WTC11 (cell line): ENCODE data around the gene CD2AP. TPM values are rescaled to one million over a fixed set of nuclear protein-coding genes. Genes with fewer than 3 reads are reported as not detected.

Source experiments
- ATAC-seq: fragments of 200-7000 bp; cut with Tn5 transposase; 2 replicates; pipeline ENCODE4 v1.10.0; 2021; ENCODE audit warnings: mild to moderate bottlenecking, moderate library complexity
- CTCF ChIA-PET: fragments of 300-600 bp; sonication (Branson Sonifier 250); formaldehyde crosslinking; loops from one replicate; lab custom pipeline; 2021; ENCODE audit warnings: antibody characterized with exemption; lab: Charles Lee
- POLR2A ChIA-PET: fragments of 350-600 bp; sonication (Branson Sonifier 250); formaldehyde crosslinking; loops from one replicate; lab custom pipeline; 2021; ENCODE audit warnings: antibody characterized with exemption; lab: Charles Lee
- DNase-seq: peaks from one replicate; pipeline ENCODE4 v3.0.0; 2021; ENCODE audit warnings: low spot score
- H3K27ac Mint-ChIP-seq: 2 replicates; pipeline ENCODE4 v1.8.0; 2021; ENCODE audit warnings: mixed read lengths
- H3K27me3 Mint-ChIP-seq: 2 replicates; pipeline ENCODE4 v1.8.0; 2021; ENCODE audit warnings: low read depth, mild to moderate bottlenecking, moderate library complexity, mixed read lengths
- H3K36me3 Mint-ChIP-seq: 2 replicates; pipeline ENCODE4 v1.8.0; 2021; ENCODE audit warnings: mixed read lengths
- H3K4me1 Mint-ChIP-seq: 2 replicates; pipeline ENCODE4 v1.8.0; 2022; ENCODE audit warnings: mixed read lengths
- H3K4me3 Mint-ChIP-seq: 2 replicates; pipeline ENCODE4 v1.8.0; 2021; ENCODE audit warnings: mild to moderate bottlenecking, moderate library complexity, mixed read lengths
- H3K9me3 Mint-ChIP-seq: 2 replicates; pipeline ENCODE4 v1.8.0; 2021; ENCODE audit warnings: mixed read lengths
- CTCF ChIP-seq: fragments of 200-600 bp; IDR thresholded peaks from 2 replicates; pipeline ENCODE4 v1.8.0; 2022; ENCODE audit warnings: antibody characterized with exemption
- ELF4 ChIP-seq: sonication (generic); formaldehyde crosslinking; IDR thresholded peaks from 2 replicates; pipeline ENCODE4 v1.8.1; 2022; ENCODE audit warnings: low read depth, mild to moderate bottlenecking, moderate library complexity, missing genetic modification reagents
- EMX1 ChIP-seq: fragments of 250-450 bp; sonication (Bioruptor Pico); IDR thresholded peaks from 2 replicates; pipeline ENCODE4 v1.8.0; 2021; ENCODE audit warnings: mild to moderate bottlenecking
- ERG ChIP-seq: fragments of 250-450 bp; sonication (Bioruptor Pico); IDR thresholded peaks from 2 replicates; pipeline ENCODE4 v1.8.0; 2021; ENCODE audit warnings: mild to moderate bottlenecking
- FOXJ3 ChIP-seq: sonication (generic); formaldehyde crosslinking; IDR thresholded peaks from 2 replicates; pipeline ENCODE4 v1.9.0; 2021; ENCODE audit warnings: missing genetic modification reagents, mild to moderate bottlenecking, borderline replicate concordance
- GRHL2 ChIP-seq: fragments of 250-450 bp; sonication (Bioruptor Pico); IDR thresholded peaks from 2 replicates; pipeline ENCODE4 v1.8.0; 2022; ENCODE audit warnings: mild to moderate bottlenecking, moderate library complexity; ENCODE audit not compliant: insufficient replicate concordance, severe bottlenecking
- GTF2I ChIP-seq: fragments of 250-450 bp; sonication (Bioruptor Pico); conservative IDR thresholded peaks from 2 replicates; pipeline ENCODE4 v1.4.0; 2021; ENCODE audit warnings: mild to moderate bottlenecking
- IRF2 ChIP-seq: sonication (generic); formaldehyde crosslinking; IDR thresholded peaks from 2 replicates; pipeline ENCODE4 v1.8.0; 2022; ENCODE audit warnings: low read depth, missing genetic modification reagents, borderline replicate concordance
- MYBL2 ChIP-seq: sonication (generic); formaldehyde crosslinking; IDR thresholded peaks from 2 replicates; pipeline ENCODE4 v1.8.1; 2023; ENCODE audit warnings: mild to moderate bottlenecking, moderate library complexity, missing genetic modification reagents
- NFATC4 ChIP-seq: fragments of 250-450 bp; sonication (Bioruptor Pico); IDR thresholded peaks from 2 replicates; pipeline ENCODE4 v1.9.0; 2021; ENCODE audit warnings: mild to moderate bottlenecking
- PRRX2 ChIP-seq: fragments of 250-450 bp; sonication (Bioruptor Pico); IDR thresholded peaks from 2 replicates; pipeline ENCODE4 v1.8.0; 2021; ENCODE audit warnings: mild to moderate bottlenecking
- ZNF121 ChIP-seq: sonication (generic); formaldehyde crosslinking; IDR thresholded peaks from 2 replicates; pipeline ENCODE4 v1.8.0; 2023; ENCODE audit warnings: missing genetic modification reagents
- ZNF138 ChIP-seq: sonication (generic); formaldehyde crosslinking; conservative IDR thresholded peaks from 2 replicates; pipeline ENCODE4 v1.8.1; 2022; ENCODE audit warnings: mild to moderate bottlenecking, moderate library complexity, missing genetic modification reagents
- ZNF425 ChIP-seq: fragments of 250-450 bp; sonication (Bioruptor Pico); conservative IDR thresholded peaks from 2 replicates; pipeline ENCODE4 v1.9.0; 2021; ENCODE audit warnings: mild to moderate bottlenecking
- ZNF532 ChIP-seq: fragments of 250-450 bp; sonication (Bioruptor Pico); IDR thresholded peaks from 2 replicates; pipeline ENCODE4 v1.9.0; 2021; ENCODE audit warnings: mild to moderate bottlenecking, borderline replicate concordance
- total RNA-seq: library from RNA; stranded (reverse); gene quantifications from 3 replicates; pipeline ENCODE4 v1.2.3, GENCODE V29; 2021

Gene CD2AP
- total RNA-seq, 1 experiment from 2014 or later = 77.0 TPM

GRCh38 chr6:47630587-47630986 is 153.0 kb downstream of the CD2AP start (continued):
- TF ChIP-seq MYBL2 (CRISPR knock-in tag) = no peak
- TF ChIP-seq ELF4 (CRISPR knock-in tag) = no peak

GRCh38 chr6:47631269-47631772 is 153.7 kb downstream of the CD2AP start:
- DNase-seq (no peak), ATAC-seq (peak; percentile 63)
- no peak overlapping the region for H3K4me3 Mint-ChIP-seq
- peak; percentile 69 for TF ChIP-seq EMX1
- TF ChIP-seq ERG = 0 out of 2 replicates have a peak, but pooled peaks have one; percentile 12
- TF ChIP-seq CTCF = peak; percentile 41; the same call in 1 of the 2 replicates
- TF ChIP-seq PRRX2 = peak; percentile 69
- TF ChIP-seq ZNF138 (CRISPR knock-in tag) = no peak
- 0 out of 2 replicates have a peak, but pooled peaks have one; percentile 47 for TF ChIP-seq ZNF425
- TF ChIP-seq ZNF121 = peak; percentile 86
- no peak for TF ChIP-seq GRHL2 (CRISPR knock-in tag)
- TF ChIP-seq GTF2I (CRISPR knock-in tag) = peak; percentile 93
- TF ChIP-seq ZNF532 (CRISPR knock-in tag) = peak; percentile 34; the same call in 1 of the 2 replicates
- TF ChIP-seq NFATC4 (CRISPR knock-in tag) = 0 out of 2 replicates have a peak, but pooled peaks have one; percentile 49
- TF ChIP-seq FOXJ3 (CRISPR knock-in tag) = no peak
- no peak for TF ChIP-seq IRF2 (CRISPR knock-in tag)
- CTCF ChIA-PET = interaction anchor here (0.6 to 2.5 kb wide), 24 partner anchors 8 to 845 kb away, joined by 3 to 40 read pairs (median 4); partner anchors contain the start of genes CD2AP and OPN5
- H3K4me1 Mint-ChIP-seq = peaks cover 29% of the 10 kb centered on the region
- H3K9me3 Mint-ChIP-seq = peaks cover 4% of the 10 kb centered on the region
- H3K36me3 Mint-ChIP-seq = 0 out of 2 replicates have a peak, but pooled peaks cover 2% of the 10 kb centered on the region
- H3K27me3 Mint-ChIP-seq = no peaks in the 10 kb centered on the region
- H3K27ac Mint-ChIP-seq = no peak overlapping the region
- POLR2A ChIA-PET = interaction anchor here (0.6 to 1.2 kb wide), 4 partner anchors 39 to 233 kb away, joined by 3 to 5 read pairs (median 4); partner anchors contain the start of gene CD2AP
